GM12878 (cell line): ENCODE results near the gene FBXO42.

ENCODE experiments used
- ATF2 ChIP-seq: IDR thresholded peaks from 2 replicates; pipeline ENCODE4 v1.6.1; 2012; ENCODE audit warnings: low read length, inconsistent platforms
- CHD1 ChIP-seq: IDR thresholded peaks from 2 replicates; pipeline ENCODE4 v1.6.1; 2012; ENCODE audit warnings: low read depth, low read length, improper control_type of control experiment
- CTCF ChIP-seq, 3 experiments: IDR thresholded peaks in 2 of 3; conservative IDR thresholded peaks in 1 of 3; 2 replicates each; pipeline ENCODE4 v1.5.1; 2011; ENCODE audit warnings: low read depth in 3 of 3, low read length in 3 of 3, mild to moderate bottlenecking in 3 of 3, control low read depth in 2 of 3, moderate library complexity in 2 of 3, inconsistent platforms in 1 of 3, mixed read lengths in 1 of 3; ENCODE audit not compliant: control insufficient read depth in 2 of 3, insufficient read depth in 1 of 3; ENCODE audit errors: extremely low read depth in 1 of 3
- E2F8 ChIP-seq: fragments of 450-650 bp; IDR thresholded peaks from 2 replicates; pipeline ENCODE4 v1.6.1; 2018; ENCODE audit warnings: mild to moderate bottlenecking, low read depth, moderate library complexity; ENCODE audit not compliant: partially characterized antibody
- EED ChIP-seq: sonication (generic); IDR thresholded peaks from 2 replicates; pipeline ENCODE4 v1.6.1; 2016; ENCODE audit warnings: antibody characterized with exemption, low read depth
- EGR1 ChIP-seq, 2 experiments: IDR thresholded peaks; 1 replicate in 1 of 2; 2 replicates in 1 of 2; pipeline ENCODE4 v1.6.1; 2011 to 2012; ENCODE audit warnings: low read depth in 2 of 2, low read length in 2 of 2, borderline replicate concordance in 1 of 2, mild to moderate bottlenecking in 1 of 2, moderate library complexity in 1 of 2
- EP300 ChIP-seq, 2 experiments: fragments of 150-350 bp in 1 of 2; IDR thresholded peaks; 2 replicates each; pipeline ENCODE4 v1.6.1; 2011 to 2012; ENCODE audit warnings: low read depth in 2 of 2, low read length in 2 of 2, borderline replicate concordance in 1 of 2, improper control_type of control experiment in 1 of 2, inconsistent platforms in 1 of 2; ENCODE audit not compliant: control insufficient read depth in 1 of 2
- ETV6 ChIP-seq, 2 experiments: fragments of 450-650 bp in 1 of 2; IDR thresholded peaks in 1 of 2; conservative IDR thresholded peaks in 1 of 2; 2 replicates each; pipeline ENCODE4 v1.6.1; 2014; ENCODE audit warnings: antibody characterized with exemption in 1 of 2, borderline replicate concordance in 1 of 2, low read depth in 1 of 2, mild to moderate bottlenecking in 1 of 2, moderate library complexity in 1 of 2
- EZH2 ChIP-seq: IDR thresholded peaks from 2 replicates; pipeline ENCODE4 v1.6.1; 2012; ENCODE audit warnings: low read depth, mild to moderate bottlenecking, control low read depth, inconsistent platforms, low read length, borderline replicate concordance; ENCODE audit not compliant: control insufficient read depth
- HDAC6 ChIP-seq: fragments of 200-600 bp; sonication (generic); IDR thresholded peaks from one replicate; pipeline ENCODE4 v1.8.0; 2017; ENCODE audit warnings: antibody characterized with exemption; ENCODE audit not compliant: unreplicated experiment
- JUND ChIP-seq: IDR thresholded peaks from 2 replicates; pipeline ENCODE4 v1.6.1; 2012; ENCODE audit warnings: low read depth, mild to moderate bottlenecking, low read length, improper control_type of control experiment, moderate library complexity
- NR2C2 ChIP-seq: IDR thresholded peaks from 2 replicates; pipeline ENCODE4 v1.6.1; 2011; ENCODE audit warnings: borderline replicate concordance, low read depth; ENCODE audit not compliant: control insufficient read depth, insufficient read length
- POLR2AphosphoS5 ChIP-seq: IDR thresholded peaks from 2 replicates; pipeline ENCODE4 v1.6.1; 2011; ENCODE audit warnings: mild to moderate bottlenecking, low read length, inconsistent platforms
- STAT1 ChIP-seq: fragments of 450-650 bp; conservative IDR thresholded peaks from 2 replicates; pipeline ENCODE4 v1.6.1; 2014; ENCODE audit warnings: antibody characterized with exemption, mild to moderate bottlenecking

- TF ChIP-seq CTCF (IDR thresholded peaks at IDR 0.05 in 2 of 3, conservative IDR thresholded peaks at IDR 0.05 in 1 of 3; ENCODE audit: control insufficient read depth in 2 of 3, extremely low read depth in 1 of 3, insufficient read depth in 1 of 3, low read depth in 3 of 3, low read length in 3 of 3) (no peak), EZH2 (no peak), EED (no peak), NR2C2 (no peak), EP300 (IDR thresholded peaks at IDR 0.05; ENCODE audit: borderline replicate concordance in 1 of 2, control insufficient read depth in 1 of 2, low read depth in 2 of 2, low read length in 2 of 2) (no peak), JUND (no peak), POLR2AphosphoS5 (no peak), ATF2 (no peak), HDAC6 (no peak), EGR1 (IDR thresholded peaks at IDR 0.05; ENCODE audit: borderline replicate concordance in 1 of 2, low read depth in 2 of 2, low read length in 2 of 2) (no peak), STAT1 (no peak), E2F8 (no peak), ETV6 (conservative IDR thresholded peaks at IDR 0.05 in 1 of 2, IDR thresholded peaks at IDR 0.05 in 1 of 2; ENCODE audit: borderline replicate concordance in 1 of 2, low read depth in 1 of 2) (no peak), CHD1 (no peak)
Measured at GRCh38 chr1:16276302-16277030, 75.8 kb downstream of the FBXO42 start.
